T-helper 17 cell (primary cell): ENCODE data around the gene TBC1D2. TPM values are rescaled to one million over a fixed set of nuclear protein-coding genes. Genes with fewer than 3 reads are reported as not detected.

Source experiments
- ATAC-seq: fragments of 150-1000 bp; cut with Tn5 transposase; 2 replicates; pipeline ENCODE4 v1.10.0; 2021; ENCODE audit warnings: mild to moderate bottlenecking, moderate library complexity
- DNase-seq, 3 donors: peaks; one replicate each; pipeline versions ENCODE4 v3.0.0 to v3.0.0-alpha.2; 2020 to 2021
- H3K9me3 ChIP-seq: one replicate; pipeline ENCODE4 v1.7.0; 2013; ENCODE audit warnings: low read length, mild to moderate bottlenecking; ENCODE audit not compliant: control insufficient read depth, poor library complexity, severe bottlenecking
- H3K27ac Mint-ChIP-seq: one replicate; pipeline ENCODE4 v1.8.0; 2022; ENCODE audit warnings: mild to moderate bottlenecking, moderate library complexity, mixed read lengths
- H3K27me3 Mint-ChIP-seq: one replicate; pipeline ENCODE4 v1.8.0; 2022; ENCODE audit warnings: mixed read lengths
- H3K36me3 Mint-ChIP-seq: one replicate; pipeline ENCODE4 v1.8.0; 2022; ENCODE audit warnings: low read depth, mixed read lengths
- H3K4me1 Mint-ChIP-seq: one replicate; pipeline ENCODE4 v1.8.0; 2022; ENCODE audit warnings: mild to moderate bottlenecking, mixed read lengths
- H3K4me3 Mint-ChIP-seq: one replicate; pipeline ENCODE4 v1.8.0; 2022; ENCODE audit warnings: mild to moderate bottlenecking, moderate library complexity, mixed read lengths
- total RNA-seq, 4 donors: library from RNA in 2 of 4; stranded (reverse) in 2 of 4; gene quantifications; one replicate each; pipeline ENCODE4 v1.2.3 and lab custom pipeline; 2022 to 2026

TBC1D2 gene
- total RNA-seq, 2 donors from 2014 or later = 7.8 to 8.2 TPM

DNA sequence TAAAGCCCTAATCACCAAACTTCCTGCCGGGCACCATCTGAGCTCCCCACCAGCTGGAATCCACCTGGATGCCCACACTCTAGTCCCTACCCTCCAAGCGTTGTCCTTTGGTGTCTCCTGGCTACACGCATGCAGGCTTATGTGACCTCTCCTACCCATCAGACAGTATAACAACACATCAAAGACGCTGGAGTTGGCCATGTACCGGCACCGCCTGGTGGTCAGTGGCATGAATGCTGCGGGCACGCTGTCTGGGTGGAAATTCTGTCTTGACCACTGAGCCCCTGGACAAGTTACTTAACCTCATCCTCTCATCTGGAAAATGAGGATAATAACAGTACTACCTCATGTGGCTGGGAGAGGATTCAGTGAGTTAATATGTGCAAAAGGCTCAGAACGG, 39.6 kb downstream of the TBC1D2 start:
- DNase-seq (no peak), ATAC-seq (no peak)
- Mint-ChIP-seq H3K27me3 (no peaks in the 10 kb centered on the region), H3K27ac (no peak overlapping the region), H3K4me1 (peaks cover 3% of the 10 kb centered on the region), H3K36me3 (peaks cover 7% of the 10 kb centered on the region), H3K4me3 (no peak overlapping the region)
- H3K9me3 ChIP-seq = no peaks in the 10 kb centered on the region

DNA sequence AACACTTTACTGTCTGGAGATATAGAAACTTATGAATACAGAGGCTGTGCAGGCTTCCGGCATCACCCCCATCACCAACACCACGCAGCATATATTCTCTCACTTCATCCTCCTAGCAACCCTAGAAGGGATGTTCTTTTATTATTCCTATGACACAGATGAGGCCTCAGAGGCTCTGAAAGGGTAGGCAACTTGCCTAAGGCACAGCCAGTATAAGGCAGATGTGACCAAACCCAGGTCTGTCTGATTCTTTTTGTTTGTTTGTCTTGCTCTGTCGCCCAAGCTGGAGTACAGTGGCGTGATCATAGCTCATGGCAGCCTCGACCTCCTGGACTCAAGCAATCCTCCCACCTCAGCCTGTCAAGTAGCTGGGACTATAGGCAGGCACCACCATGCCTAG, 40.2 kb downstream of the TBC1D2 start:
- no peak for DNase-seq
- peaks cover 7% of the 10 kb centered on the region for H3K36me3 Mint-ChIP-seq
- H3K27ac Mint-ChIP-seq = no peak overlapping the region
- H3K27me3 Mint-ChIP-seq = no peaks in the 10 kb centered on the region
- no peak overlapping the region for H3K4me3 Mint-ChIP-seq
- no peak for ATAC-seq
- no peaks in the 10 kb centered on the region for H3K9me3 ChIP-seq
- H3K4me1 Mint-ChIP-seq = peaks cover 3% of the 10 kb centered on the region

DNA sequence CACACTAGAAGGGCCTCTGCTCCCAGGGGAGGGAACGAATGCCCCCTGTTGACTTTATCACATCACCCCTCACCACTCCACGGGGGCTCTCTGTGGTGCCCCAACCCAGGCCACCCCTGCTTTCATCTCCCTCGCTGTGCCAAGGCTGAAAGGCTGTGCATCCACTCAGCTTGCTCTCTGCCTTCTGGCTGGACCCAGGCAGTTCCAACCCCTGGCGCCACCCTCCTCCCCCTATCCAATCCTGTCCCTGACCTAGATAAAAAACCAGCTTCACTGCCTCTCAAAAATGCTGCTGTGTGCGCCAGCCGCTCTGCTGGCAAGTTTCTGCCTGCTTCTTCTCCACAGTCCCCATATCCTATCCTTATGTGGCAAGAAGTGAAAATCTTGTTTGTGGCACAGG, 40.6 kb downstream of the TBC1D2 start:
- no peaks in the 10 kb centered on the region for H3K27me3 Mint-ChIP-seq
- DNase-seq (no peak), ATAC-seq (no peak)
- peaks cover 7% of the 10 kb centered on the region for H3K36me3 Mint-ChIP-seq
- H3K27ac Mint-ChIP-seq = no peak overlapping the region
- no peak overlapping the region for H3K4me3 Mint-ChIP-seq
- peaks cover 3% of the 10 kb centered on the region for H3K4me1 Mint-ChIP-seq
- no peaks in the 10 kb centered on the region for H3K9me3 ChIP-seq

DNA sequence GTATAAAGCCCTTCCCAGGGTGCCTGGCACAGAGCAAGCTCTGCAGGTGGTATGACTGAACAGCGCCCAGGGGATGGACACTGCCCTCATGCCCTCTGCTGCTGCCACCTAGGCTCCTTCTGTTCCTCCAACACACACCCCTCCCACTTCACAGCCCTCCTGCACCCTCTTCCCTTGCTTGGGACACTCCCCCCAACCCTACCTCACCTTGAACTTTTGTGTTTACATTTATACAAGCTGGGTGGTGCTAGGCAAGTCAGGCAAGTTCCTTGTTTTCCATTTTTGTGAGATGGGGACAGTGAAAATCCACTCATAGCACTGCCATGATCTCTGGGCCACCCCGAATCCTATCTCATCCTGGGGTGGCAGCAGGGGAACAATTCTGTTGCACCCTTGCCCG, 44.2 kb downstream of the TBC1D2 start:
- ATAC-seq = no peak
- peaks cover 3% of the 10 kb centered on the region for H3K4me1 Mint-ChIP-seq
- H3K4me3 Mint-ChIP-seq = no peak overlapping the region
- peak overlapping the region; percentile 67 for H3K27ac Mint-ChIP-seq
- H3K27me3 Mint-ChIP-seq = no peaks in the 10 kb centered on the region
- H3K9me3 ChIP-seq = no peaks in the 10 kb centered on the region
- DNase-seq = no peak
- H3K36me3 Mint-ChIP-seq = peaks cover 5% of the 10 kb centered on the region

DNA sequence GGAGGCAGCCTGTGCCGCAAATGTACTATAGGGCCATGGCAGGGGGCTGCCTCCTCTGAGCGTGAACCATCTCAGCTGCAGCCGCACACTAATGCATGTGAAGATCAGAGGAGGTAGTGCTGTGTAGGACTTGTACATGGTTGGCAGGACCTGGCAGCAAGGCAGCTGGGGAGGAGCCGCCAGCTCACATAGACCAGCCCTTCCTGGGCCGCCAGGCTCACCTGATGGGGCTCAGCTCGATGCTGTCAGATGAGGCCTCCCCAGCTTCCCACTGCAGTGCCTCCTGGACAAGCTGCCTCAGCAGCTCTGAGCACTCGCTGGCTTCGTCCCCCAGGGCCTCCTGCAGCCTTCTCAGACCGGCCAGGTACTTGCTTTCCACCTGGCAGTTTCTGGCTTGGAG, 45.0 kb downstream of the TBC1D2 start:
- Mint-ChIP-seq H3K27ac (no peak overlapping the region), H3K4me3 (no peak overlapping the region), H3K36me3 (peaks cover 5% of the 10 kb centered on the region), H3K27me3 (no peaks in the 10 kb centered on the region), H3K4me1 (peaks cover 5% of the 10 kb centered on the region)
- DNase-seq (no peak), ATAC-seq (no peak)
- no peaks in the 10 kb centered on the region for H3K9me3 ChIP-seq

DNA sequence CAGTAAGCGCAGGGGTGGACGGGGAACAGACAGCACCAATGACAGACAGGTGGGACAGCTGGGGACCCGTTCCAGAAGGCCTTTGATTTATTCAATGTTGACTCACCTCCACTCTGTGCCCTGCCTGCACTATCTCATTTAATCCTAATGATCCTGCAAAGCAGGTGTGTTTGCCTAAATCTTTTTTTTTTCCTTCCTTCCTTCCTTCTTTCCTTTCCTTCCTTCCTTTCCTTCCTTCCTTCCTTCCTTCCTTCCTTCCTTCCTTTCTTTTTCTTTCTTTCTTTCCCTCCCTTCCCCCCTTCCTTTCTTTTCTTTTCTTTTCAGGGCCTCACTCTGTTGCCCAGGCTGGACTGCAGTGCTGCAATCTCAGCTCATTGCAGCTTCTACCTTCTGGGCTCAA, 45.9 kb downstream of the TBC1D2 start:
- Mint-ChIP-seq H3K27ac (peak overlapping the region; percentile 8), H3K36me3 (no peaks in the 10 kb centered on the region), H3K27me3 (no peaks in the 10 kb centered on the region), H3K4me1 (peaks cover 2% of the 10 kb centered on the region), H3K4me3 (no peak overlapping the region)
- no peaks in the 10 kb centered on the region for H3K9me3 ChIP-seq
- DNase-seq (no peak), ATAC-seq (no peak)

DNA sequence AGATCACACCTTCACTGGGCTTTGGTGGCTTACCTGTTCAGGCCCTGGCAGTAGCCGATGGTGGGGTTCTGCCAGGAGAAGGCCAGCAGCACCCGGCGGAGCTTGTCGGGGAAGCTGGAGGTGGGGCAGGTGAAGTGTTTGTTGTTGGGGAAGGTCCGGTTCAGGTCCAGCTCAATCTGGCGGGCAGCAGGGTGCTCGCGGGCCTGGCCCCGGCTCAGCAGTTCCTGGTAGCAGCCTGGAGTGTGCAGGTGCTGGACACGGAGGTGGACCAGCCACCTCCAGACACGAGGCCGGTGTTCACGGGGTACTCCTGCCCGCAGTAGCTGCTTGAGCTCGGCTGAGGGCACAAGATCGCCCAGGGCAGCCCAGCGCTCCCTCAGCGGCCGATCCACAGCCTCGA, 46.8 kb downstream of the TBC1D2 start:
- no peaks in the 10 kb centered on the region for H3K27me3 Mint-ChIP-seq
- ATAC-seq = no peak
- no peak overlapping the region for H3K27ac Mint-ChIP-seq
- no peaks in the 10 kb centered on the region for H3K36me3 Mint-ChIP-seq
- H3K4me1 Mint-ChIP-seq = peaks cover 2% of the 10 kb centered on the region
- DNase-seq = no peak
- no peaks in the 10 kb centered on the region for H3K9me3 ChIP-seq
- no peak overlapping the region for H3K4me3 Mint-ChIP-seq

DNA sequence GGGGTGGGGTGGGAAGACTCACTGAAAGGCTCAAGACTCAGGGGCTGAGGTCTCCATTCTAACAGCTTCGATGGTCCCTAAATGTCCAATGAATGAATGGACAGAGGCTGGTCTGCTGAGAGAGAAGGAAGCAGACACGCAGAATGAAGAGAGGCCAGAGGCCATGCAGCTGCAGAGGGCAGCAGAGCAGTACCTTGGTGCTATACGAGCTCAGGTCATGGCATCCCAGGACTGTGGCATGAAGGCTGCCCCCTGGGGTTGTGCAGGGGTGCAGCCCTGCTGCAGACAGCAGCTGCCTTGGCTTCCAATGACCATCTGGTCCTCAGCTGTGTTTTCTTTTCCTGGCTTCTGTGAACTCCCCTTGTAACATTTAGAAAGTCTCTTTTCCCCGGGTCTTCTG, 47.8 kb downstream of the TBC1D2 start:
- Mint-ChIP-seq H3K4me3 (no peak overlapping the region), H3K27ac (no peak overlapping the region), H3K36me3 (no peaks in the 10 kb centered on the region), H3K4me1 (peaks cover 2% of the 10 kb centered on the region), H3K27me3 (no peaks in the 10 kb centered on the region)
- H3K9me3 ChIP-seq = no peaks in the 10 kb centered on the region
- ATAC-seq (no peak), DNase-seq (no peak)

DNA sequence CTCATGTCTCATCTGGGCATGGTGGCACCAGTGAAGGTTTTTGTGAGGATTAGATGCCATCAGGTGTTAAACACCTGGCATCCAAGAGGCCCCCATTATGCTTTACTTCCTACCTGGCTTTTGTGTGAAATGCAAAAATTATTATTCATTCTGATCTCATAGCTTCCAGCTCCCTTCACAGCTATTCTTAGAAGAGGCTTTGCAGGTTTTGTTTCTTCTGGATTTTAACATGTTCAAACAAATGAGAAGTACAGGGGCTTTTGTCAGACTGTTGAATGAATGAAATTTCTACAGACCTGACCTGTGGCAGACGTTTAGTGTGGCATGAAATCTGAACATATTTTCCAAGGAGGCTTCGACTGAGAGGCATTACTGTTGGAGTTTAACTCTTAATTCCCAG, 48.7 kb downstream of the TBC1D2 start:
- DNase-seq (no peak), ATAC-seq (no peak)
- no peak overlapping the region for H3K4me3 Mint-ChIP-seq
- H3K4me1 Mint-ChIP-seq = peaks cover 5% of the 10 kb centered on the region
- H3K9me3 ChIP-seq = no peaks in the 10 kb centered on the region
- no peaks in the 10 kb centered on the region for H3K27me3 Mint-ChIP-seq
- no peak overlapping the region for H3K27ac Mint-ChIP-seq
- no peaks in the 10 kb centered on the region for H3K36me3 Mint-ChIP-seq

DNA sequence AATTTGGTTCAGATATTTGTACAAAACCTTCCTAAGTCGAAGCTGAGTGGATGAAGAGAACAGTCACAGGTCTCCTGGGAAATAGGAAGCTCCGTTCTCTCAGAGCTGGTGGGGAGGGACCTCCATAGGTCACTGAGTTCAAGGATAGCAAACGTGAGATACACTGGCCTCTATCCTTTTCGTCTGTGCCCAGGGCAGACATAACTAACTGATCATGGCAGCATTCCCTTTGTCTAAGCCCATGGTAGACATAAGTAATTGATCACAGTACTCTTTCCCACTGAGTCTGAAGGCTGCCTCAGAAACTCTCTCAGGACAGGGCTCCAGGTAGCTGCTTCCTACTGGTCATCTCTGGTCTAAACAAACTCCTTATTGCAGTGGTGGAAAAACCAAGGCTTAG, 50.8 kb downstream of the TBC1D2 start:
- H3K9me3 ChIP-seq = no peaks in the 10 kb centered on the region
- Mint-ChIP-seq H3K36me3 (no peaks in the 10 kb centered on the region), H3K4me1 (peaks cover 5% of the 10 kb centered on the region), H3K27me3 (no peaks in the 10 kb centered on the region), H3K27ac (no peak overlapping the region), H3K4me3 (no peak overlapping the region)
- no peak for ATAC-seq
- DNase-seq = no peak

DNA sequence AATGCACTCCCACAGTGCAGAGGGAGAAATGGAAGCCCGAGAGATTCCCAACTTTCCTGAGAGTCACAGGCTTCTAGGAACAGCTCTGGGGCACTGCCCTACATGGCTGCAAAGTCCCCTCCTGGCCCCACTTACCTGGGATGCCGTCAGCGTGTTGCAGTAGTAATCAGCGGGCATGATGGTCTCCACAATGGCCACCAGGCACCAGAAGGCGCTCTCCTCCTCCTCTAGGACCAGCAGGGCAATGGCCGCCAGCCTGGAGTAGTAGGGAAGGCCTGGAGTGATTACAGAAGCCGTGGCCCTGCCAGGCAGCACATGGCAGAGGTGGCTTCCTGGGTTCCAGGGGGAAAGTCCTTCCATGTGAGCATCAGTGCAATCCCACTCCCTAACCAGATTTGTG, 52.3 kb downstream of the TBC1D2 start:
- Mint-ChIP-seq H3K27me3 (no peaks in the 10 kb centered on the region), H3K4me1 (peaks cover 5% of the 10 kb centered on the region), H3K27ac (no peak overlapping the region), H3K4me3 (no peak overlapping the region), H3K36me3 (no peaks in the 10 kb centered on the region)
- no peak for DNase-seq
- no peak for ATAC-seq
- no peaks in the 10 kb centered on the region for H3K9me3 ChIP-seq

DNA sequence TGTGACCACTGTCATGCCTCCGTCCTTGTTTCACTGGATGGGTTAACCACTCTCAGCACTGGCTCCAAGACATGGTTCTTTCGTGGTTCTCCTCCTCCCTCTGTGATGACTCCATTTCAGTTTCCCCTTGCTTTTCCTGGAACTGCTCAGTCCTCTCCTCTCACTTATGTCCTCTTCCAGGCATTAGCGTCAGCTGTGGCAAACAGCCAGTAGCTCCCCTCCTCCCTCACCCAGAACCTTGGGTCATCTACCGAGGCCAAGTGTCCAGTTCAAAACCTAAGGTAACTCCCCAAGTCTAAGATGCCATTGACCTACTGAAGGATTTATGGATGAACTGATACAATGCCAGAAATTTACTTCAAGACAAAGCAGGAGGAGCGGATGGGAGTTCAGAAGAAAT, 53.2 kb downstream of the TBC1D2 start:
- Mint-ChIP-seq H3K4me1 (peaks cover 5% of the 10 kb centered on the region), H3K36me3 (no peaks in the 10 kb centered on the region), H3K27me3 (no peaks in the 10 kb centered on the region), H3K27ac (peak overlapping the region; percentile 32), H3K4me3 (no peak overlapping the region)
- H3K9me3 ChIP-seq = no peaks in the 10 kb centered on the region
- no peak for ATAC-seq
- DNase-seq = no peak

DNA sequence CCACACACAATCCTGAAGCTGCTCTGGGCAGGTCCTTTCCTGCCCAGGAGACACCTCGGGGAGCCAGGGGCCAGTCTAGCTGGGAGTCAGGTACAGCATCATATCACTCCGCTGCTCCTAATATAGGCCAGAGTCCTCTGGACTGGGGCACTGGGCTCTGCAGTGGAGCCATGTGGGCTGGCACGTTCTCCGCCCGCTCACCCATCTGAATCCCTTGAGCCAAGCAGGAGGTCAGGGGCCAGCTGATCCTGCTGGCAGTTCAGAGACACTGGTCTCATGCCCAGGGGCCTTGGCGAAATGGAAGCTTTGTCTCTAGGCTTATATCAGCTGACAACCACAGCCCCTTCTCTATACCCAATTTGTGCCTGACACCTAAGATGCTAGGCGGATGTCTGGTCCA, 53.7 kb downstream of the TBC1D2 start:
- peaks cover 5% of the 10 kb centered on the region for H3K4me1 Mint-ChIP-seq
- DNase-seq (no peak), ATAC-seq (no peak)
- no peak overlapping the region for H3K27ac Mint-ChIP-seq
- no peak overlapping the region for H3K4me3 Mint-ChIP-seq
- H3K27me3 Mint-ChIP-seq = no peaks in the 10 kb centered on the region
- no peaks in the 10 kb centered on the region for H3K36me3 Mint-ChIP-seq
- H3K9me3 ChIP-seq = no peaks in the 10 kb centered on the region

DNA sequence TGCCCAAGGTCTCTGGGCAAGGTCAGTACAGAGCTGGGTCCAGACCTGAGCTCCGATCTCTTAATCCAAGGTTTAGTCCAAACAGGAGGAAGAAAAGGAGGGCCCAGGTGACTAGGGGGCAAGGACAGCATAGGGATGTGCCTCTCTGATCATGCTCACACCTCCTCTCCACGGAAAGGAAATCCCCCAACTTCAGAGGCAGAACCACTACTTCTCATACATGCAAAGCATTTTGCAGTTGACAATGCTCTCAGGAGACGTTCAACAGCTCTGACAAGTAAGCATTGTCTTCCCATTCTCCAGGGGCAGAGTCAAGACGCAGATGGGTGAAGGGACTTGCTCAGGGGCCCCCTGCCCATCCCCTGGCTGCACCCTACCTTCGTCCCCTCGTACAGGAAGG, 54.3 kb downstream of the TBC1D2 start:
- no peaks in the 10 kb centered on the region for H3K27me3 Mint-ChIP-seq
- H3K4me3 Mint-ChIP-seq = no peak overlapping the region
- ATAC-seq (no peak), DNase-seq (no peak)
- H3K36me3 Mint-ChIP-seq = no peaks in the 10 kb centered on the region
- H3K9me3 ChIP-seq = no peaks in the 10 kb centered on the region
- peaks cover 5% of the 10 kb centered on the region for H3K4me1 Mint-ChIP-seq
- H3K27ac Mint-ChIP-seq = no peak overlapping the region
